HCT116 (cell line): Measurements from ENCODE around the gene PEMT. TPM values are rescaled to one million over a fixed set of nuclear protein-coding genes. Genes with fewer than 3 reads are reported as not detected.

Experiments
- ATAC-seq: fragments of 200-7000 bp; cut with Tn5 transposase; 2 replicates; pipeline ENCODE4 v1.9.1; 2020; ENCODE audit warnings: mild to moderate bottlenecking, moderate library complexity
- BruUV-seq: library from RNA; stranded (reverse); fragments of 400-500 nt; replicated peaks from 2 replicates; lab custom pipeline; 2021; lab: Mats Ljungman, UMichigan
- CTCF ChIA-PET: fragments of 300-600 bp; sonication (Branson Sonifier 250); formaldehyde crosslinking; loops from one replicate; lab custom pipeline; 2021; ENCODE audit warnings: antibody characterized with exemption; lab: Charles Lee
- POLR2A ChIA-PET: fragments of 300-600, 350-600 bp; sonication (Branson Sonifier 250); formaldehyde crosslinking; loops from one replicate; lab custom pipeline; 2021; ENCODE audit warnings: antibody characterized with exemption; lab: Charles Lee
- RAD21 ChIA-PET, 2 experiments: fragments of 300-600 bp; sonication (Branson Sonifier 250); formaldehyde crosslinking; loops; one replicate each; lab custom pipeline; 2023; ENCODE audit warnings: low total read pairs in 2 of 2; ENCODE audit not compliant: uncharacterized antibody in 2 of 2, unreplicated experiment in 2 of 2, low non-redundant PET in 1 of 2; lab: Charles Lee
- DNase-seq: peaks from one replicate; pipeline ENCODE4 v3.0.0-alpha.2; 2010; ENCODE audit warnings: low read depth, low spot score
- H2AFZ ChIP-seq: fragments of 200-600 bp; shearing (Covaris generic), sonication (generic); 2 replicates; pipeline ENCODE4 v1.6.1; 2017; ENCODE audit warnings: low read depth, mixed run types, mixed read lengths, antibody characterized with exemption, low read length; ENCODE audit not compliant: poor library complexity, severe bottlenecking
- H3K27ac ChIP-seq: 2 replicates; pipeline ENCODE4 v1.5.1; 2012; ENCODE audit warnings: low read depth, low read length
- H3K27me3 ChIP-seq: fragments of 200-600 bp; sonication (generic); 2 replicates; pipeline ENCODE4 v1.6.1; 2016; ENCODE audit warnings: mixed run types, low read length, mixed read lengths; ENCODE audit not compliant: insufficient read depth
- H3K36me3 ChIP-seq, 2 experiments: fragments of 200-500 bp in 1 of 2; fragments of 200-600 bp in 1 of 2; sonication (Bioruptor generic) in 1 of 2; sonication (generic) in 1 of 2; 2 replicates each; pipeline versions ENCODE4 v1.5.1 to v1.6.1; 2014 to 2016; ENCODE audit warnings: low read length in 2 of 2, inconsistent platforms in 1 of 2, mixed read lengths in 1 of 2, mixed run types in 1 of 2; ENCODE audit not compliant: insufficient read depth in 2 of 2, control insufficient read depth in 1 of 2
- H3K4me1 ChIP-seq, 2 experiments: fragments of 200-600 bp in 1 of 2; sonication (generic) in 1 of 2; 2 replicates each; pipeline versions ENCODE4 v1.5.1 to v1.6.1; 2012 to 2017; ENCODE audit warnings: low read length in 2 of 2, inconsistent platforms in 1 of 2, mild to moderate bottlenecking in 1 of 2, mixed read lengths in 1 of 2, mixed run types in 1 of 2, moderate library complexity in 1 of 2; ENCODE audit not compliant: insufficient read depth in 2 of 2, control insufficient read depth in 1 of 2
- H3K4me2 ChIP-seq: fragments of 200-600 bp; sonication (generic); 2 replicates; pipeline ENCODE4 v1.6.1; 2017; ENCODE audit warnings: mixed run types, low read length, mixed read lengths
- H3K4me3 ChIP-seq, 2 experiments: fragments of 200-600 bp in 1 of 2; sonication (generic) in 1 of 2; replicated peaks in 1 of 2; 2 replicates each; pipeline ENCODE4 v1.5.1; 2011 to 2016; ENCODE audit warnings: low read length in 2 of 2, control low read depth in 1 of 2, low read depth in 1 of 2, mild to moderate bottlenecking in 1 of 2, mixed read lengths in 1 of 2, mixed run types in 1 of 2
- H3K79me2 ChIP-seq: fragments of 200-600 bp; sonication (generic); 2 replicates; pipeline ENCODE4 v1.6.1; 2017; ENCODE audit warnings: mild to moderate bottlenecking, mixed run types, low read length, moderate library complexity, mixed read lengths; ENCODE audit not compliant: insufficient read depth
- H3K9ac ChIP-seq: fragments of 200-600 bp; sonication (generic); 2 replicates; pipeline ENCODE4 v1.6.1; 2016; ENCODE audit warnings: low read length, mixed read lengths
- H3K9me2 ChIP-seq: fragments of 200-600 bp; sonication (generic), shearing (Covaris generic); 2 replicates; pipeline ENCODE4 v1.6.1; 2017; ENCODE audit warnings: mixed run types, mild to moderate bottlenecking, moderate library complexity; ENCODE audit not compliant: insufficient read depth
- H3K9me3 ChIP-seq, 2 experiments: fragments of 200-500 bp in 1 of 2; fragments of 200-600 bp in 1 of 2; sonication (Bioruptor generic) in 1 of 2; sonication (generic) in 1 of 2; 2 replicates each; pipeline ENCODE4 v1.6.1; 2014 to 2017; ENCODE audit warnings: low read length in 2 of 2, mixed read lengths in 2 of 2, inconsistent platforms in 1 of 2, low read depth in 1 of 2, mild to moderate bottlenecking in 1 of 2, mixed run types in 1 of 2, moderate library complexity in 1 of 2; ENCODE audit not compliant: control insufficient read depth in 1 of 2, insufficient read depth in 1 of 2
- H4K20me1 ChIP-seq: fragments of 200-600 bp; sonication (generic), shearing (Covaris generic); 2 replicates; pipeline ENCODE4 v1.6.1; 2017; ENCODE audit warnings: mixed run types, mild to moderate bottlenecking, moderate library complexity; ENCODE audit not compliant: insufficient read depth
- CBX3 ChIP-seq: IDR thresholded peaks from 2 replicates; pipeline ENCODE4 v1.6.1; 2012; ENCODE audit warnings: low read depth
- CEBPB ChIP-seq: IDR thresholded peaks from 2 replicates; pipeline ENCODE4 v1.6.1; 2012; ENCODE audit warnings: low read depth
- EGR1 ChIP-seq: IDR thresholded peaks from 2 replicates; pipeline ENCODE4 v1.6.1; 2012; ENCODE audit warnings: low read depth
- EZH2 ChIP-seq: fragments of 200-600 bp; sonication (generic); IDR thresholded peaks from 2 replicates; pipeline ENCODE4 v1.6.1; 2017; ENCODE audit warnings: antibody characterized with exemption, mixed run types
- EZH2phosphoT487 ChIP-seq: fragments of 200-600 bp; IDR thresholded peaks from 2 replicates; pipeline ENCODE4 v1.6.1; 2018; ENCODE audit warnings: antibody characterized with exemption, borderline replicate concordance
- FOSL1 ChIP-seq: IDR thresholded peaks from 2 replicates; pipeline ENCODE4 v1.6.1; 2012; ENCODE audit warnings: low read depth
- JUND ChIP-seq: IDR thresholded peaks from 2 replicates; pipeline ENCODE4 v1.6.1; 2012
- POLR2A ChIP-seq: IDR thresholded peaks from 2 replicates; pipeline ENCODE4 v1.7.0; 2011; ENCODE audit warnings: borderline replicate concordance; ENCODE audit not compliant: insufficient read depth, insufficient read length; ENCODE audit errors: extremely low read depth
- POLR2AphosphoS5 ChIP-seq: IDR thresholded peaks from 2 replicates; pipeline ENCODE4 v1.6.1; 2011; ENCODE audit warnings: mild to moderate bottlenecking, low read depth, low read length, moderate library complexity
- RAD21 ChIP-seq: IDR thresholded peaks from 2 replicates; pipeline ENCODE4 v1.6.1; 2012; ENCODE audit warnings: low read depth, mild to moderate bottlenecking
- SIN3A ChIP-seq: IDR thresholded peaks from 2 replicates; pipeline ENCODE4 v1.6.1; 2012; ENCODE audit warnings: low read depth
- SP1 ChIP-seq: IDR thresholded peaks from 2 replicates; pipeline ENCODE4 v1.6.1; 2012; ENCODE audit warnings: low read depth
- SRF ChIP-seq: IDR thresholded peaks from 2 replicates; pipeline ENCODE4 v1.6.1; 2012; ENCODE audit warnings: low read depth
- TCF7L2 ChIP-seq: IDR thresholded peaks from 2 replicates; pipeline ENCODE4 v1.7.0; 2011; ENCODE audit warnings: borderline replicate concordance, inconsistent platforms; ENCODE audit not compliant: insufficient read depth, insufficient read length; ENCODE audit errors: extremely low read depth
- YY1 ChIP-seq: IDR thresholded peaks from 2 replicates; pipeline ENCODE4 v1.6.1; 2011; ENCODE audit warnings: low read length, low read depth, moderate library complexity, mild to moderate bottlenecking; ENCODE audit not compliant: insufficient replicate concordance; ENCODE audit errors: extremely low read depth
- ZFX ChIP-seq: fragments of 450-650 bp; IDR thresholded peaks from 2 replicates; pipeline ENCODE4 v1.6.1; 2017
- ZNF274 ChIP-seq: fragments of 200-500 bp; sonication (Bioruptor generic); IDR thresholded peaks from 2 replicates; pipeline ENCODE4 v1.6.1; 2014; ENCODE audit warnings: mild to moderate bottlenecking, low read depth, low read length, inconsistent platforms
- intact Hi-C: fragments of 100-400 bp; cut with micrococcal nuclease; formaldehyde crosslinking; loops from 2 replicates; pipeline ENCODE4 v1.10.0; 2022
- total RNA-seq: library from RNA; stranded (reverse); gene quantifications from one replicate; pipeline ENCODE4 v1.2.1, GENCODE V29; 2021; ENCODE audit not compliant: unreplicated experiment
- TF ChIP-seq, protein P1 (sequence below), 3 experiments: fragments of 200-600 bp in 1 of 3; sonication (generic) in 1 of 3; IDR thresholded peaks in 2 of 3; conservative IDR thresholded peaks in 1 of 3; 2 replicates each; pipeline ENCODE4 v1.5.1; 2012 to 2017; ENCODE audit warnings: low read depth in 2 of 3, low read length in 2 of 3, antibody characterized with exemption in 1 of 3, borderline replicate concordance in 1 of 3, control low read depth in 1 of 3, mild to moderate bottlenecking in 1 of 3, mixed read lengths in 1 of 3, mixed run types in 1 of 3, moderate library complexity in 1 of 3; ENCODE audit not compliant: insufficient read depth in 1 of 3
- TF ChIP-seq, protein P2 (sequence below): IDR thresholded peaks from 2 replicates; pipeline ENCODE4 v1.6.1; 2012

Gene PEMT
- total RNA-seq, 1 experiment from 2014 or later: 52.1 TPM

DNA sequence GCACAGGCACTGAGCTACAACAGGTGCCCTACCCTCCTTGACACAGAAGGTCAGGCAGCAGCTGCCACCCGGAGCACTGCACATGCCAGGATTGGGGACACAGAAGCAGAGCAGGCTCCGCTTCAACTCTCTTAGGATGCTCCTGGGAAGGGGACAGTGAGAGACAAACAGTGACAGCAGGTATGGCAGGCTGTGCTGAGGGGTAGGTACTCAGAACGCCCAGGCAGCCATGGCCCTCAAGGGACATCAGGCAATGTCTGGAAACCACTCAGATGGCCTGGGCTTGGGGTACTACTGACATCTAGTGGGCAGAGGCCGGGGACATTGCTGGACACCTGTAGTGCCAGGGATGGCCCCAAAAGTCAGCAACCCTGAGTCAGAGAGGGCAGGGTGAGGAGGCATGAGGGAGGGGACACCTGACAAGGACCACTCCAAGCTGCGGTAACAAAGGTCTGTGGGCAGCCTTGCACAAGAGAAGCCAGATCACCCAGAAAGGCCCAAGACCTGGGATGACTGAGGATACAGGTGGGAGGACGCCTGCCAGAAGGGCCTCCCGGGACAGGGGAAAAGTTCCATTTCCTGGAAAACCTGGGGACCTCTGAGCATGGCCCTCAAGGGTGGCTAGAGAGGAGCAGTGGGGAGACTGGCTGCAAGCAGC lies 21.2 kb downstream of the PEMT start:
- Histone ChIP-seq H3K4me1 (peaks cover 0 to 3% of the 10 kb centered on the region in 2 experiments; a peak in 1 of 4 replicates), H3K9me3 (no peaks in the 10 kb centered on the region)
- POLR2A ChIA-PET: no interaction called here
- TF ChIP-seq EGR1: no peak
- TF ChIP-seq, protein P1, sequence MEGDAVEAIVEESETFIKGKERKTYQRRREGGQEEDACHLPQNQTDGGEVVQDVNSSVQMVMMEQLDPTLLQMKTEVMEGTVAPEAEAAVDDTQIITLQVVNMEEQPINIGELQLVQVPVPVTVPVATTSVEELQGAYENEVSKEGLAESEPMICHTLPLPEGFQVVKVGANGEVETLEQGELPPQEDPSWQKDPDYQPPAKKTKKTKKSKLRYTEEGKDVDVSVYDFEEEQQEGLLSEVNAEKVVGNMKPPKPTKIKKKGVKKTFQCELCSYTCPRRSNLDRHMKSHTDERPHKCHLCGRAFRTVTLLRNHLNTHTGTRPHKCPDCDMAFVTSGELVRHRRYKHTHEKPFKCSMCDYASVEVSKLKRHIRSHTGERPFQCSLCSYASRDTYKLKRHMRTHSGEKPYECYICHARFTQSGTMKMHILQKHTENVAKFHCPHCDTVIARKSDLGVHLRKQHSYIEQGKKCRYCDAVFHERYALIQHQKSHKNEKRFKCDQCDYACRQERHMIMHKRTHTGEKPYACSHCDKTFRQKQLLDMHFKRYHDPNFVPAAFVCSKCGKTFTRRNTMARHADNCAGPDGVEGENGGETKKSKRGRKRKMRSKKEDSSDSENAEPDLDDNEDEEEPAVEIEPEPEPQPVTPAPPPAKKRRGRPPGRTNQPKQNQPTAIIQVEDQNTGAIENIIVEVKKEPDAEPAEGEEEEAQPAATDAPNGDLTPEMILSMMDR (IDR thresholded peaks at IDR 0.05 in 2 of 3, conservative IDR thresholded peaks at IDR 0.05 in 1 of 3; ENCODE audit: borderline replicate concordance in 1 of 3, insufficient read depth in 1 of 3, low read depth in 2 of 3, low read length in 2 of 3): peak; percentile 46 to 60 (median 55)
- peak; percentile 78 for TF ChIP-seq RAD21
- no peak for TF ChIP-seq YY1
- TF ChIP-seq, all 23 proteins: peak for 2
- H3K27ac ChIP-seq: no peak overlapping the region
- no peak overlapping the region for H3K4me2 ChIP-seq
- BruUV-seq: no TSS peak
- ChIA-PET RAD21 (interaction anchor here in 1 of 2 experiments (1.0 kb wide), 1 partner anchor 74 kb away, joined by 3 read pairs; no protein-coding TSS in a partner anchor), CTCF (interaction anchor here (2.7 kb wide), 1 partner anchor 73 kb away, joined by 20 read pairs; the partner anchor contains the start of gene RASD1)
- H2AFZ ChIP-seq: no peak overlapping the region
- H3K36me3 ChIP-seq: no peaks in the 10 kb centered on the region
- ATAC-seq: peak; percentile 66
- no peaks in the 10 kb centered on the region for H4K20me1 ChIP-seq
- intact Hi-C loops: loop anchor here (1.0 to 5.0 kb wide), 3 partner anchors 73 to 568 kb away; no protein-coding TSS in a partner anchor
- no peak overlapping the region for H3K4me3 ChIP-seq
- H3K9ac ChIP-seq: no peak overlapping the region
- no peaks in the 10 kb centered on the region for H3K27me3 ChIP-seq
- no peak for DNase-seq
- no peaks in the 10 kb centered on the region for H3K9me2 ChIP-seq
- H3K79me2 ChIP-seq: no peaks in the 10 kb centered on the region

DNA sequence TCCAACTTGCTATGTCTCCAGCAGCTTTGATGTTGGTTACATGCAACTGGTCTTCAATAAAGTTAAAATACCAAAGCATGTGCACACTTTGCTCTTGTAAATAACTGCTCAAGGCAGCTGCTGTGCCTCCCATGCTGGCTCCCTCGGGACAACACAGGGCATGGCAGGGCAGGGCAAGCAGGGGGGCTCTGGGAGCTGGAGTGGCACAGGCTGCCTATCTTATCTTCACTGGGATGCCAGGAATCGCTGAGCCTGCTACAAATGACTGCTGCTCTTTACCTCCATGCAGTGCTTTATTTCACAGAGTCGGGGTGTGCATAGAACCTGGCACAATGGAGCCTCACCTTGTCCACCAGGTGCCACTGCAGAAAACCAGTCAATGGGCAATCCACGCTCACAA lies 21.8 kb downstream of the PEMT start:
- no peaks in the 10 kb centered on the region for H4K20me1 ChIP-seq
- TF ChIP-seq ZFX: no peak
- TF ChIP-seq SP1: no peak
- TF ChIP-seq SIN3A: no peak
- no peak for TF ChIP-seq CEBPB
- no peak for TF ChIP-seq SRF
- no peak for TF ChIP-seq EZH2
- no peak for TF ChIP-seq EZH2phosphoT487
- TF ChIP-seq, protein P2, sequence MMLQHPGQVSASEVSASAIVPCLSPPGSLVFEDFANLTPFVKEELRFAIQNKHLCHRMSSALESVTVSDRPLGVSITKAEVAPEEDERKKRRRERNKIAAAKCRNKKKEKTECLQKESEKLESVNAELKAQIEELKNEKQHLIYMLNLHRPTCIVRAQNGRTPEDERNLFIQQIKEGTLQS: no peak
- TF ChIP-seq TCF7L2: no peak
- no peak for TF ChIP-seq POLR2AphosphoS5
- TF ChIP-seq JUND: no peak
- no peak for TF ChIP-seq CBX3
- TF ChIP-seq FOSL1: no peak
- no peak for TF ChIP-seq ZNF274
- TF ChIP-seq POLR2A: no peak

More for the DNA sequence above, 21.8 kb downstream of the PEMT start:
- no peak overlapping the region for H2AFZ ChIP-seq
- H3K9me2 ChIP-seq: no peaks in the 10 kb centered on the region
- H3K9ac ChIP-seq: no peak overlapping the region
- no TSS peak for BruUV-seq
- no peaks in the 10 kb centered on the region for H3K9me3 ChIP-seq
- ChIA-PET RAD21 (interaction anchor here in 1 of 2 experiments (1.0 kb wide), 1 partner anchor 73 kb away, joined by 3 read pairs; no protein-coding TSS in a partner anchor), CTCF (interaction anchor here (1.5 to 2.7 kb wide), 2 partner anchors 53 to 73 kb away, joined by 3 to 20 read pairs; partner anchors contain the start of gene RASD1), POLR2A (no interaction called here)
- H3K4me3 ChIP-seq: no peak overlapping the region
- DNase-seq (no peak), ATAC-seq (no peak)
- H3K4me2 ChIP-seq: no peak overlapping the region
- H3K79me2 ChIP-seq: no peaks in the 10 kb centered on the region
- no peak overlapping the region for H3K27ac ChIP-seq
- no peaks in the 10 kb centered on the region for H3K36me3 ChIP-seq
- no peaks in the 10 kb centered on the region for H3K4me1 ChIP-seq
- intact Hi-C loops: loop anchor here (1.0 to 5.0 kb wide), 3 partner anchors 72 to 567 kb away; no protein-coding TSS in a partner anchor
- H3K27me3 ChIP-seq: no peaks in the 10 kb centered on the region
